Skeletal muscle satellite cell (primary cell): ENCODE measurements around the gene TMEM47. TPM values are rescaled to one million over a fixed set of nuclear protein-coding genes. Genes with fewer than 3 reads are reported as not detected.

Source experiments
- H3K27me3 ChIP-seq: 2 replicates; pipeline ENCODE4 v1.7.0; 2013; ENCODE audit warnings: low read length; ENCODE audit not compliant: control insufficient read depth, insufficient read depth
- H3K36me3 ChIP-seq: 2 replicates; pipeline ENCODE4 v1.7.0; 2013; ENCODE audit warnings: mild to moderate bottlenecking, control low read depth, low read length; ENCODE audit not compliant: insufficient read depth
- H3K4me1 ChIP-seq: 2 replicates; pipeline ENCODE4 v1.7.0; 2013; ENCODE audit warnings: low read length; ENCODE audit not compliant: control insufficient read depth, insufficient read depth
- H3K4me2 ChIP-seq: 2 replicates; pipeline ENCODE4 v1.7.0; 2013; ENCODE audit warnings: mild to moderate bottlenecking, low read length
- H3K4me3 ChIP-seq: 2 replicates; pipeline ENCODE4 v1.7.0; 2013; ENCODE audit warnings: low read length
- H3K9ac ChIP-seq: 2 replicates; pipeline ENCODE4 v1.7.0; 2013; ENCODE audit warnings: mild to moderate bottlenecking, low read depth, low read length, moderate library complexity
- H3K9me3 ChIP-seq: replicated peaks from 2 replicates; pipeline ENCODE4 v1.7.0; 2013; ENCODE audit warnings: mild to moderate bottlenecking, control low read depth, low read length
- total RNA-seq: library from RNA; depleted of rRNA; stranded (reverse); fragments of >200 nt; gene quantifications from 2 replicates; pipeline ENCODE4 v1.2.3, GENCODE V29; 2012; rRNA removed

The TMEM47 gene
- total RNA-seq: 18.8 and 31.2 TPM in 2 replicates

GRCh38 chrX:34656842-34657725 lies at the start of gene TMEM47:
Gene TMEM47 (minus strand): TSS chrX:34657285. CDS start chrX:34657029, 256 bp downstream.
- peak within 1 kb of the TSS; percentile 89 for H3K9ac ChIP-seq
- H3K27me3 ChIP-seq: no peaks in the 10 kb centered on the region
- H3K4me2 ChIP-seq: peak within 1 kb of the TSS; percentile 84
- H3K4me3 ChIP-seq: peak within 1 kb of the TSS; percentile 83
- H3K9me3 ChIP-seq: no peaks in the 10 kb centered on the region
- peaks cover 6% of the 10 kb centered on the region for H3K4me1 ChIP-seq
- H3K36me3 ChIP-seq: no peaks in the 10 kb centered on the region

- H3K9me3 ChIP-seq: no peaks in the 10 kb centered on the region
- no peaks in the 10 kb centered on the region for H3K4me1 ChIP-seq
- no peaks in the 10 kb centered on the region for H3K36me3 ChIP-seq
- no peaks in the 10 kb centered on the region for H3K27me3 ChIP-seq
- no peak overlapping the region for H3K4me2 ChIP-seq
- H3K4me3 ChIP-seq: no peak overlapping the region
- H3K9ac ChIP-seq: no peak overlapping the region
These were observed 30.0 kb upstream of the TMEM47 start for GRCh38 chrX:34687095-34687494.

GRCh38 chrX:34659575-34659974 lies 2.5 kb upstream of the TMEM47 start:
- Histone ChIP-seq H3K4me1 (peaks cover 6% of the 10 kb centered on the region), H3K9me3 (no peaks in the 10 kb centered on the region), H3K36me3 (no peaks in the 10 kb centered on the region), H3K27me3 (no peaks in the 10 kb centered on the region), H3K9ac (no peak overlapping the region), H3K4me2 (no peak overlapping the region), H3K4me3 (no peak overlapping the region)

- no peaks in the 10 kb centered on the region for H3K9me3 ChIP-seq
- H3K9ac ChIP-seq: no peak overlapping the region
- H3K27me3 ChIP-seq: no peaks in the 10 kb centered on the region
- H3K4me1 ChIP-seq: peaks cover 6% of the 10 kb centered on the region
- no peaks in the 10 kb centered on the region for H3K36me3 ChIP-seq
- peak overlapping the region; percentile 84 for H3K4me2 ChIP-seq
- no peak overlapping the region for H3K4me3 ChIP-seq
These were observed 1.2 kb upstream of the TMEM47 start for GRCh38 chrX:34658326-34658725.

GRCh38 chrX:34657726-34658070 lies 613 bp upstream of the TMEM47 start:
- Histone ChIP-seq H3K36me3 (no peaks in the 10 kb centered on the region), H3K4me3 (peak overlapping the region; percentile 83), H3K4me2 (peak overlapping the region; percentile 84), H3K9ac (peak overlapping the region; percentile 89), H3K27me3 (no peaks in the 10 kb centered on the region), H3K9me3 (no peaks in the 10 kb centered on the region), H3K4me1 (peaks cover 6% of the 10 kb centered on the region)

GRCh38 chrX:34656467-34656841 lies 631 bp downstream of the TMEM47 start:
- Histone ChIP-seq H3K4me3 (peak overlapping the region; percentile 83), H3K4me1 (peaks cover 6% of the 10 kb centered on the region), H3K27me3 (no peaks in the 10 kb centered on the region), H3K4me2 (peak overlapping the region; percentile 84), H3K9me3 (no peaks in the 10 kb centered on the region), H3K36me3 (no peaks in the 10 kb centered on the region), H3K9ac (peak overlapping the region; percentile 89)

GRCh38 chrX:34655501-34656455 lies 1.3 kb downstream of the TMEM47 start:
- Histone ChIP-seq H3K4me1 (peaks cover 6% of the 10 kb centered on the region), H3K4me2 (peak overlapping the region; percentile 84), H3K4me3 (peak overlapping the region; percentile 83), H3K36me3 (no peaks in the 10 kb centered on the region), H3K27me3 (no peaks in the 10 kb centered on the region), H3K9me3 (no peaks in the 10 kb centered on the region), H3K9ac (peak overlapping the region; percentile 89)

DNA sequence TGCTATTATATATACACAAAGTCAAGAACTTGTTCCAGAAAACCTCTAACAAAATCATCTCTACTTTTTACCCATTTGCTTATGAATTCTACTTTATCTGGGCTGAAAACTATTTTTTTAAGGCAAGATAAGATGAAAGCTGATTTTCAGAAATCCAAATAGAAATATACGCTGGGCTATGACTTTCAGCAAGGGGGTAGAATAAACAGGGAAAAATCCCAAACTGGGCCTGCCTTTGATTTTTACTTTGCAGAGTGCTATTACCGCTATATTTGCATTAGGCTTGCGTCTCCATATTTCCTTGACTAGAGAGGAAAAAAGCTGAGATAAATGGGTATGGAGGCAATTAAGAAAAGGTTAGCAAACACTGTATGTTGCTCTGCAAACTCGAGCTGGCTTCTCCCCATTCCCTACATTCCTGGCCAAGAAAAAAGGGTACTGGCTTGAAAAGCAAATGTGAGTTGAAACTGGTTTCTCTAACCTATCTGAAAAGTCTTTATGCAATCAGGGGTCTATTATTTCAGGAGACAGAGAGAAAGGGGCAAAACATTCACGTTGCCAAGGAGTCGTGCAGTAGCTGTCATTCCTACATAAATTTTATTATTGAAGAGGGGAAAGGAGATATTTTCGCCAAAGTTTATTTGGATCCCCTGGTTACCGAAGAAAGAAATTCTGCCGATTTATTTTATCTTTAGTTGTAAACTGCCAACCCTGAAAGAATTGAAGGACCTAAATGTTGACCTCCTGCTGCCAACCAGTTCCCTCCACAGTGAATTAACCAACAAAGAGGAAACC lies 2.2 kb downstream of the TMEM47 start:
- Histone ChIP-seq H3K9ac (peak overlapping the region; percentile 89), H3K27me3 (no peaks in the 10 kb centered on the region), H3K4me2 (peak overlapping the region; percentile 84), H3K36me3 (no peaks in the 10 kb centered on the region), H3K4me3 (peak overlapping the region; percentile 83), H3K4me1 (peaks cover 6% of the 10 kb centered on the region), H3K9me3 (no peaks in the 10 kb centered on the region)

DNA sequence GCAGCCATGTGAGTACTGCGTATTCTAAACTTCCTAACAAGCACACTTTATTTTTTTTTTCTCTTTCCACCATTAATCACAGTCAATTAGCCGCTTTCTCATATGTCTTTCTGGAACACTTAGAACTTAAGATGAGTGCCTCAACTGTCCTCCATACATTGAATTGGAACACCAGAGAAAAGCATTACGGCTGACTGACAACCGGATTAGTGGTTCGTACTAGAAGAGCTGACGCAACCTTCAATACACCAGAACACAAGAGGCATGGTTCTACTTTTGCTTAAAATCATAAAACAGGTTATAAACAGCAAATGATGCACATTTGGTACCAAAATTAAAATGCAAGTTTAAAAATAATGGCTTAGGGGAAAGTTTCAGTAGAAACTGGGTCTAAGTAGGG lies 3.3 kb downstream of the TMEM47 start:
- H3K4me3 ChIP-seq: peak overlapping the region; percentile 83
- H3K27me3 ChIP-seq: no peaks in the 10 kb centered on the region
- no peaks in the 10 kb centered on the region for H3K36me3 ChIP-seq
- peak overlapping the region; percentile 89 for H3K9ac ChIP-seq
- H3K4me2 ChIP-seq: peak overlapping the region; percentile 84
- peaks cover 6% of the 10 kb centered on the region for H3K4me1 ChIP-seq
- H3K9me3 ChIP-seq: no peaks in the 10 kb centered on the region

- Histone ChIP-seq H3K27me3 (no peaks in the 10 kb centered on the region), H3K4me2 (no peak overlapping the region), H3K9ac (no peak overlapping the region), H3K36me3 (no peaks in the 10 kb centered on the region), H3K4me1 (no peaks in the 10 kb centered on the region), H3K4me3 (no peak overlapping the region), H3K9me3 (no peaks in the 10 kb centered on the region)
These were observed 14.2 kb downstream of the TMEM47 start for GRCh38 chrX:34642849-34643248.

DNA sequence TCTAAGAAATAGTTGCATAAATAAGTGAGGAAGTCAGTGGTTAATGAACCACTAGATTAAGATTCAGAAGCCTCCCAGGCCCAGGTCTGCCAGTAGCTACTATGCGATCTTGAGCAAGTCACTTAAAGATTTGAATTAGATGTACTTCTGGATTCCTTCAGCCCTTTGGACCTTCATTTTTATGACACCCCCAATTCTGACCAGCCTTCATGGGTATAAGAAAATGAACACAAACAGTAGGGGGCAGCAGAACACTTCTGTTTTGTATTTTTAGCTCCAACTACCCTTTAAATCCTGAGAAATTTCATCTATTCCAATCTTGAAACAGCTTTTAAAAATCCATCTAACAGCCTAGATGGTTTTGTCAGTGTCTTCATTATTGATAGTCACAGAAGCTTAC lies 19.0 kb downstream of the TMEM47 start:
- no peak overlapping the region for H3K4me2 ChIP-seq
- no peak overlapping the region for H3K4me3 ChIP-seq
- no peaks in the 10 kb centered on the region for H3K4me1 ChIP-seq
- H3K27me3 ChIP-seq: no peaks in the 10 kb centered on the region
- no peak overlapping the region for H3K9ac ChIP-seq
- H3K9me3 ChIP-seq: no peaks in the 10 kb centered on the region
- no peaks in the 10 kb centered on the region for H3K36me3 ChIP-seq
